Spleen (tissue), 11 donors: ENCODE data around the gene CEP131. TPM values are rescaled to one million over a fixed set of nuclear protein-coding genes. Genes with fewer than 3 reads are reported as not detected.

Experiments
- DNase-seq: peaks from one replicate; pipeline ENCODE4 v3.0.0-alpha.2; 2020
- H3K27ac ChIP-seq, 8 donors: fragments of 200-600 bp; sonication (generic) in 7 of 8; 1 replicate in 4 of 8; 2 replicates in 4 of 8; pipeline versions ENCODE4 v1.5.0 to v1.8.0; 2016 to 2021; ENCODE audit warnings: inconsistent platforms in 4 of 8, mild to moderate bottlenecking in 4 of 8, moderate library complexity in 1 of 8
- H3K27me3 ChIP-seq, 7 donors: fragments of 200-600 bp; sonication (generic) in 6 of 7; replicated peaks in 1 of 7; 1 replicate in 4 of 7; 2 replicates in 3 of 7; pipeline versions ENCODE4 v1.5.0 to v1.8.0; 2016 to 2021; ENCODE audit warnings: inconsistent platforms in 3 of 7, mild to moderate bottlenecking in 1 of 7
- H3K36me3 ChIP-seq, 6 donors: fragments of 200-600 bp; sonication (generic) in 5 of 6; 1 replicate in 4 of 6; 2 replicates in 2 of 6; pipeline versions ENCODE4 v1.5.0 to v1.8.0; 2016 to 2021; ENCODE audit warnings: inconsistent platforms in 2 of 6
- H3K4me1 ChIP-seq, 6 donors: fragments of 200-600 bp; sonication (generic) in 5 of 6; 1 replicate in 3 of 6; 2 replicates in 3 of 6; pipeline versions ENCODE4 v1.5.0 to v1.8.0; 2016 to 2021; ENCODE audit warnings: inconsistent platforms in 3 of 6
- H3K4me3 ChIP-seq, 8 donors: fragments of 200-600 bp; sonication (generic) in 7 of 8; 1 replicate in 4 of 8; 2 replicates in 4 of 8; pipeline versions ENCODE4 v1.5.0 to v1.8.0; 2016 to 2021; ENCODE audit warnings: inconsistent platforms in 4 of 8, mild to moderate bottlenecking in 4 of 8, moderate library complexity in 2 of 8
- H3K9me3 ChIP-seq, 8 donors: fragments of 200-600 bp; sonication (generic) in 7 of 8; 1 replicate in 4 of 8; 2 replicates in 4 of 8; pipeline versions ENCODE4 v1.5.0 to v1.8.0; 2016 to 2021; ENCODE audit warnings: inconsistent platforms in 4 of 8
- CTCF ChIP-seq, 11 experiments: fragments of 200-600 bp in 7 of 11; fragments of 450-650 bp in 4 of 11; sonication (generic) in 4 of 11; IDR thresholded peaks in 8 of 11; conservative IDR thresholded peaks in 3 of 11; 1 replicate in 7 of 11; 2 replicates in 4 of 11; pipeline versions ENCODE4 v1.4.0 to v1.8.0; 2016 to 2021; ENCODE audit warnings: antibody characterized with exemption in 11 of 11, inconsistent platforms in 4 of 11, mild to moderate bottlenecking in 1 of 11
- POLR2A ChIP-seq, 3 donors: fragments of 450-650 bp; IDR thresholded peaks; one replicate each; pipeline ENCODE4 v1.5.1; 2017; ENCODE audit warnings: antibody characterized with exemption in 3 of 3, mild to moderate bottlenecking in 1 of 3
- POLR2AphosphoS5 ChIP-seq, 3 donors: sonication (generic); formaldehyde crosslinking; IDR thresholded peaks; one replicate each; pipeline ENCODE4 v1.5.1; 2017; ENCODE audit warnings: antibody characterized with exemption in 3 of 3
- WGBS, 5 donors: extraction: QIAGEN DNeasy Blood & Tissue Kit in 3 of 5; methylation state at CpG; one replicate each; pipeline versions ENCODE4 v1.1.5 to v1.1.7; 2013 to 2018; 5-methylcytosine and 5-hydroxymethylcytosine counted together
- intact Hi-C: fragments of 100-400 bp; cut with DNase I; formaldehyde crosslinking; loops from one replicate; pipeline ENCODE4 v1.15.0; 2023; ENCODE audit warnings: low total_unique reads
- polyA plus RNA-seq, 3 donors: library from polyadenylated mRNA; stranded (reverse); fragments of 200-250 nt; gene quantifications; one replicate each; pipeline ENCODE4 v1.2.1, GENCODE V29; 2013
- total RNA-seq, 7 donors: library from RNA; depleted of rRNA in 3 of 7; stranded (reverse); fragments of >200 nt in 3 of 7; fragmentation: NEBNext Ultra II Directional in 4 of 7; extraction: Animal tissue kit (Norgen Biotek cat#: 25700) in 4 of 7; gene quantifications; one replicate each; pipeline versions ENCODE4 v1.1.0 to v1.2.1, GENCODE V29; 2016 to 2021
- donor health status: healthy with polysubstance abuse.
- donor health status: DM: no; HTN: no; CAD: no; lungs with moderate emphysema.
- donor health status: DM: no; HTN: no; CAD: no.
- donor health status: Bipolar disorder and iron deficiency.
- donor health status: healthy.
- donor health status: DM: no; HTN: no; CAD: no.
- donor health status: DM: yes; HTN: yes; CAD: no.

Gene CEP131
- total and polyA plus RNA-seq, 10 donors = 8.5 to 26.7 (median 13.3) TPM

- Histone ChIP-seq H3K4me1 (peaks cover 5 to 80% (median 62%) of the 10 kb centered on the region in 6 donors), H3K4me3 (no peak overlapping the region), H3K36me3 (peaks cover 0 to 98% (median 17%) of the 10 kb centered on the region in 6 donors), H3K9me3 (no peaks in the 10 kb centered on the region), H3K27me3 (no peaks in the 10 kb centered on the region), H3K27ac (peak overlapping the region in 6 of 8 donors; percentile 20 to 63 (median 56))
- WGBS, 5 donors = 69 to 83% (median 80%) methylated on average over 22 to 37 of the region's 37 CpGs
- peak; percentile 88 for DNase-seq
- TF ChIP-seq POLR2A (IDR thresholded peaks at IDR 0.05) (no peak), POLR2AphosphoS5 (IDR thresholded peaks at IDR 0.05) (peak; percentile 40 to 69 (median 60))
- intact Hi-C loops = loop anchor here (10.0 kb wide), 1 partner anchor 50 kb away; no protein-coding TSS in a partner anchor
Observed at GRCh38 chr17:81194941-81195901, 27.5 kb downstream of the CEP131 start.

GRCh38 chr17:81194225-81194760 lies 28.5 kb downstream of the CEP131 start:
- Histone ChIP-seq H3K4me1 (peaks cover 5 to 71% (median 52%) of the 10 kb centered on the region in 6 donors), H3K27me3 (no peaks in the 10 kb centered on the region), H3K27ac (peak overlapping the region in 5 of 8 donors; percentile 39 to 63 (median 56)), H3K9me3 (no peaks in the 10 kb centered on the region), H3K4me3 (no peak overlapping the region), H3K36me3 (peaks cover 0 to 98% (median 21%) of the 10 kb centered on the region in 6 donors)
- 84 to 95% (median 91%) methylated on average over 12 to 21 of the region's 21 CpGs for WGBS, 5 donors
- no peak for DNase-seq
- intact Hi-C loops = loop anchor here (10.0 kb wide), 1 partner anchor 49 kb away; no protein-coding TSS in a partner anchor
- no peak for TF ChIP-seq CTCF (IDR thresholded peaks at IDR 0.05 in 8 of 11, conservative IDR thresholded peaks at IDR 0.05 in 3 of 11)
- no peak for TF ChIP-seq POLR2A (IDR thresholded peaks at IDR 0.05)
- TF ChIP-seq POLR2AphosphoS5 (IDR thresholded peaks at IDR 0.05) = no peak

GRCh38 chr17:81193470-81194224 lies 29.1 kb downstream of the CEP131 start:
- 70 to 87% (median 81%) methylated on average over 31 to 38 of the region's 38 CpGs for WGBS, 5 donors
- DNase-seq = no peak
- TF ChIP-seq POLR2A (IDR thresholded peaks at IDR 0.05) (no peak), POLR2AphosphoS5 (IDR thresholded peaks at IDR 0.05) (peak in 2 of 3 donors; percentile 42 to 77)
- H3K27ac ChIP-seq = no peak overlapping the region
- H3K4me3 ChIP-seq = no peak overlapping the region
- no peaks in the 10 kb centered on the region for H3K9me3 ChIP-seq
- H3K36me3 ChIP-seq = peaks cover 0 to 98% (median 19%) of the 10 kb centered on the region in 6 donors
- no peaks in the 10 kb centered on the region for H3K27me3 ChIP-seq
- H3K4me1 ChIP-seq = peaks cover 5 to 64% (median 46%) of the 10 kb centered on the region in 6 donors
- intact Hi-C loops = loop anchor here (10.0 kb wide), 1 partner anchor 49 kb away; no protein-coding TSS in a partner anchor

GRCh38 chr17:81193051-81193410 lies 29.7 kb downstream of the CEP131 start:
- TF ChIP-seq POLR2A (IDR thresholded peaks at IDR 0.05) = no peak
- TF ChIP-seq POLR2AphosphoS5 (IDR thresholded peaks at IDR 0.05) = no peak
- no peak for TF ChIP-seq CTCF (IDR thresholded peaks at IDR 0.05 in 8 of 11, conservative IDR thresholded peaks at IDR 0.05 in 3 of 11)
- intact Hi-C loops = loop anchor here (10.0 kb wide), 1 partner anchor 48 kb away; no protein-coding TSS in a partner anchor
- peaks cover 5 to 58% (median 41%) of the 10 kb centered on the region in 6 donors for H3K4me1 ChIP-seq
- no peak overlapping the region for H3K4me3 ChIP-seq
- peaks cover 0 to 97% (median 19%) of the 10 kb centered on the region in 6 donors for H3K36me3 ChIP-seq
- DNase-seq = no peak
- H3K27me3 ChIP-seq = no peaks in the 10 kb centered on the region
- H3K9me3 ChIP-seq = no peaks in the 10 kb centered on the region
- H3K27ac ChIP-seq = no peak overlapping the region
- WGBS, 5 donors = 73 to 94% (median 83%) methylated on average over 6 to 17 of the region's 17 CpGs
